MG63 (cell line): ENCODE measurements around the gene PIGL. TPM values are rescaled to one million over a fixed set of nuclear protein-coding genes. Genes with fewer than 3 reads are reported as not detected.

Experiments
- DNase-seq: peaks from one replicate; pipeline ENCODE4 v3.0.0-alpha.2; 2020
- H3K27me3 ChIP-seq: fragments of 250-450 bp; sonication (Bioruptor Pico); 2 replicates; pipeline ENCODE4 v1.5.1; 2020; ENCODE audit warnings: mild to moderate bottlenecking, moderate library complexity
- H3K36me3 ChIP-seq: fragments of 250-450 bp; sonication (Bioruptor Pico); 2 replicates; pipeline ENCODE4 v1.5.1; 2020; ENCODE audit warnings: mild to moderate bottlenecking, moderate library complexity
- H3K4me3 ChIP-seq: fragments of 250-450 bp; sonication (Bioruptor Pico); 2 replicates; pipeline ENCODE4 v1.5.1; 2020; ENCODE audit warnings: mild to moderate bottlenecking, moderate library complexity
- H3K9me3 ChIP-seq: fragments of 250-450 bp; sonication (Bioruptor Pico); 2 replicates; pipeline ENCODE4 v1.5.1; 2020; ENCODE audit warnings: mild to moderate bottlenecking, moderate library complexity
- total RNA-seq: library from RNA; depleted of rRNA; stranded (reverse); fragments of >200 nt; shearing (Covaris generic); gene quantifications from 2 replicates; pipeline ENCODE4 v1.2.3, GENCODE V29; 2014; ENCODE audit warnings: low replicate concordance

PIGL gene
- total RNA-seq, 1 experiment from 2014 or later = 19.0 TPM

DNA sequence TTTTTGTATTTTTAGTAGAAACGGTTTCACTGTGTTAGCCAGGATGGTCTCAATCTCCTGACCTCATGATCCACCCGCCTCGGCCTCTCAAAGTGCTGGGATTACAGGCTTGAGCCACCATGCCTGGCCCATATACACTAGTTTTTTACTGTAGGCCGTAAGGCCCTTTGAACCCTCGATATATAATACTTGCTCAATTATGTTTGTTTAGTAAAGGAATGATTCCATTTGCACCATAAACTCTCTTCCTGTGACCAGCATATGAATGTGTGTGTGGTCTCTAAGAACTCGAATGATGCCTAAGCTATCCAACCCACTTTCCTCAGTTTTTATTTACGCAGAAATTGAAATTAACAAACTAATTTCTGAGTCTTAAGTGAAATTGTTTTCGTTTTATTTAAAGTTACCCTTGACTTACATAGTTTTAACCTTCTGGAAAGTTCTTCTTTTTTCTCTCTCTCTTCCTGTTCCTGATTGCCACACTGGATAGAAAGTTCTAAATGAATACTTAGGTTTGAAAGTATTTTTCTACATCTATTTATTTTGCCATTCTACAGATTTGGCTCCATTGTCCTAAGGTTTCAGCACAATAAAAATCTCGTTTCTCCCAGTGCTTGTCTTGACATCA is 37.9 kb downstream of the PIGL start:
- Histone ChIP-seq H3K4me3 (no peak overlapping the region), H3K36me3 (no peaks in the 10 kb centered on the region), H3K27me3 (no peaks in the 10 kb centered on the region), H3K9me3 (no peaks in the 10 kb centered on the region)
- no peak for DNase-seq

DNA sequence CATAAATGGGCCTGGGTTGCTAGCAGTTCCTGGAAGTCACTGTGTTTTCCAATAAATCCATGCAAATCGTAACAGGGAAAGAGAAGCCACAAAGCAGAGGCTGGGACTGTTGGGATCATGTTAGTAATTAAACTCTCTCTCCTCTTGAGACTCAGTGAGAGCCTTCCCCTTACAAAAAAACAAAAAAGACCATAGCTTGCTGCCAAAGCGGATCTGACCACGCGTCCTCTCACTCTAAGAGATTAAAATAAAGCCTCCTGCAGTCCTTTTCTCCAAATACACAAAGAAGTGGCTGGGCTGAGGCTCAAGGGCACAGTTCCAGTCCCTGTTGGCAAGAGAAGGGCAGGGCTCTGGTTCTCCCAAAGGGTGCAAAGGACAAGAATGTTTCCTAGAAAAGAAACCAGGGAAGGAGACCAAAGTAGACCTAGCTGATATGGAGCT is 38.5 kb downstream of the PIGL start:
- peak; percentile 74 for DNase-seq
- no peak overlapping the region for H3K4me3 ChIP-seq
- no peaks in the 10 kb centered on the region for H3K36me3 ChIP-seq
- H3K27me3 ChIP-seq = no peaks in the 10 kb centered on the region
- no peaks in the 10 kb centered on the region for H3K9me3 ChIP-seq

GRCh38 chr17:16258901-16259300 is 41.9 kb downstream of the PIGL start:
- DNase-seq = no peak
- Histone ChIP-seq H3K4me3 (no peak overlapping the region), H3K9me3 (no peaks in the 10 kb centered on the region), H3K27me3 (no peaks in the 10 kb centered on the region), H3K36me3 (no peaks in the 10 kb centered on the region)

GRCh38 chr17:16259926-16260325 is 42.9 kb downstream of the PIGL start:
- Histone ChIP-seq H3K27me3 (no peaks in the 10 kb centered on the region), H3K36me3 (no peaks in the 10 kb centered on the region), H3K4me3 (no peak overlapping the region), H3K9me3 (no peaks in the 10 kb centered on the region)
- no peak for DNase-seq

DNA sequence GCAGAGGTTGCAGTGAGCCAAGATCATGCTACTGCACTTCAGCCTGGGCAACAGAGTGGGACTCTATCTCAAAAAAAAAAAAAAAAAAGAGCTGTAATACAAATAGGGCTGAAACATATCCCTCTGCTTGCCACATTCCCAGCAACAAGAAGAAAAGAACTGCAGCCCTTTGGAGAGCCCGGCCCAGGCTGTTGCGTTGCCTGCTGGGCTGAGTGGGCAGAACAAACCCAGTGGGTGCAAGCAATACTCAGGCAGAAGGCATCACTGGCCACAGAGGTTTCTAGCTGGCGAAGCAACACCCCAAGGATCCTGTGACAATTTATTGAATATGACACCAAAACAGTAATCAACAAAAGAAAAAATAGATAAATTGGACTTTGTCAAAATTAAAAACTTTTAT is 44.0 kb downstream of the PIGL start:
- DNase-seq = no peak
- Histone ChIP-seq H3K9me3 (no peaks in the 10 kb centered on the region), H3K27me3 (no peaks in the 10 kb centered on the region), H3K4me3 (no peak overlapping the region), H3K36me3 (no peaks in the 10 kb centered on the region)

GRCh38 chr17:16262201-16262600 is 45.2 kb downstream of the PIGL start:
- Histone ChIP-seq H3K27me3 (no peaks in the 10 kb centered on the region), H3K9me3 (no peaks in the 10 kb centered on the region), H3K36me3 (no peaks in the 10 kb centered on the region), H3K4me3 (no peak overlapping the region)
- DNase-seq = no peak

DNA sequence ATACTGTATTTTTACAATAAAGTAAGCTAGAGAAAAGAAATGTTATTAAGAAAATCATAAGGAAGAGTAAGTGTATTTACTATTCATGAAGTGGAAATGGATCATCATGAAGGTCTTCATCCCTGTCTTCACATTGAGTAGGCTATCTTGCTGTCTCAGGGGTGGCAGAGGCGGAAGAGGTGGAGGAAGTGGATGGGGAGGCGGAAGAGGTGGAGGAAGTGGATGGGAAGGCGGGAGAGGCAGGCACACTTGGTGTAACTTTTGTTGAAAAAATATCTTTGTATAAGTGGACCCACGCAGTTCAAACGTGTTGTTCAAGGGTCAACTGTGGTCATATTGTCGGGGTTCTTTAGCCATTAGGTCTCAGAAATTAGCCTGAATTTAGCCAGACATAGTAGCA is 50.2 kb downstream of the PIGL start:
- H3K4me3 ChIP-seq = no peak overlapping the region
- no peak for DNase-seq
- no peaks in the 10 kb centered on the region for H3K36me3 ChIP-seq
- no peaks in the 10 kb centered on the region for H3K9me3 ChIP-seq
- H3K27me3 ChIP-seq = no peaks in the 10 kb centered on the region

DNA sequence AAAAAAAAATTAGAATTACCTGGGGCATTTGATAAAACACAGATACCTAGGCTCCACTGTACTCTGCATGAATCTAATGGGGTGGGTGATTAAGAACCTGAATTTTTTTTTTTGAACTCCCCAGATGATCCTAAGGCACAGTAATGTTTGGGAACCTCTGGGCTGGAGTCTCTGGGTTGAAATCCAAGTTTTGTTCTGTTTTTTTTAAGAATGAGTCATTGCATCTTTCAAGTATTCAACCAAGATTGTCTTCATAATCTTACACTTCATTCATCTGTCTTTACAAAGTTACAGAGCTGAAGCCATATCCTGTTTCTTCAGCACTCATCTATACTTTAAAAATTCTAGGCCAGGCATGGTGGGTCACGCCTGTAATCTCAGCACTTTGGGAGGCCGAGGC is 52.6 kb downstream of the PIGL start:
- H3K36me3 ChIP-seq = no peaks in the 10 kb centered on the region

GRCh38 chr17:16272111-16272840 is 55.3 kb downstream of the PIGL start:
- no peaks in the 10 kb centered on the region for H3K36me3 ChIP-seq
- DNase-seq = no peak
- no peaks in the 10 kb centered on the region for H3K27me3 ChIP-seq
- no peak overlapping the region for H3K4me3 ChIP-seq
- no peaks in the 10 kb centered on the region for H3K9me3 ChIP-seq

More for the DNA sequence above, 52.6 kb downstream of the PIGL start:
- Histone ChIP-seq H3K9me3 (no peaks in the 10 kb centered on the region), H3K4me3 (no peak overlapping the region), H3K27me3 (no peaks in the 10 kb centered on the region)
- no peak for DNase-seq

DNA sequence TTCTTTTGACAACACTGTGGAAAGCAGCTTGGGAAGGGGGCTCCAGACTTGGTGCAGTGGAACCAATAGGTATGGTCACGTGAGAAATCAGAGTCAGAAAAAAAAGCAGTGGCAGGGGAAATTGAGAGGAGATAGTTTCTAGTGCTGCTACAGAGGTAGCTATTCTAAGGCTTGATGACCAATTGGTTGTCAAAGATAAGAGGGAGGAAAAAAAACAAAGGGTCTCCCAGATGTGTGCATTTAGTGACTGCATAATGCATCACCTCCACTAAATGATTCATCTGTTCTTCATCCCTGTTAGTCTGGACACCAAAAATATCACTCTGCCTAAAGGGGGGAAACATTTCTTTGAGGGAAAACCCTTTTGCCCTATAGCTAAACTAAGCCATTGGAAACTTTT is 56.5 kb downstream of the PIGL start:
- Histone ChIP-seq H3K27me3 (no peaks in the 10 kb centered on the region), H3K4me3 (no peak overlapping the region), H3K36me3 (peaks cover 3% of the 10 kb centered on the region; the same call in 1 of the 2 replicates), H3K9me3 (no peaks in the 10 kb centered on the region)
- no peak for DNase-seq

GRCh38 chr17:16273929-16274339 is 56.9 kb downstream of the PIGL start:
- Histone ChIP-seq H3K36me3 (peaks cover 3% of the 10 kb centered on the region; the same call in 1 of the 2 replicates), H3K9me3 (no peaks in the 10 kb centered on the region), H3K4me3 (no peak overlapping the region), H3K27me3 (no peaks in the 10 kb centered on the region)
- no peak for DNase-seq

- DNase-seq = no peak
- Histone ChIP-seq H3K36me3 (peaks cover 3% of the 10 kb centered on the region; the same call in 1 of the 2 replicates), H3K4me3 (no peak overlapping the region), H3K27me3 (no peaks in the 10 kb centered on the region), H3K9me3 (no peaks in the 10 kb centered on the region)
Observed at GRCh38 chr17:16275024-16275423, 58.0 kb downstream of the PIGL start.

GRCh38 chr17:16277163-16277562 is 60.2 kb downstream of the PIGL start:
- H3K9me3 ChIP-seq = no peaks in the 10 kb centered on the region
- peaks cover 3% of the 10 kb centered on the region; the same call in 1 of the 2 replicates for H3K36me3 ChIP-seq
- H3K4me3 ChIP-seq = no peak overlapping the region
- DNase-seq = no peak
- no peaks in the 10 kb centered on the region for H3K27me3 ChIP-seq

GRCh38 chr17:16281351-16281750 is 64.3 kb downstream of the PIGL start:
- no peak overlapping the region for H3K4me3 ChIP-seq

DNA sequence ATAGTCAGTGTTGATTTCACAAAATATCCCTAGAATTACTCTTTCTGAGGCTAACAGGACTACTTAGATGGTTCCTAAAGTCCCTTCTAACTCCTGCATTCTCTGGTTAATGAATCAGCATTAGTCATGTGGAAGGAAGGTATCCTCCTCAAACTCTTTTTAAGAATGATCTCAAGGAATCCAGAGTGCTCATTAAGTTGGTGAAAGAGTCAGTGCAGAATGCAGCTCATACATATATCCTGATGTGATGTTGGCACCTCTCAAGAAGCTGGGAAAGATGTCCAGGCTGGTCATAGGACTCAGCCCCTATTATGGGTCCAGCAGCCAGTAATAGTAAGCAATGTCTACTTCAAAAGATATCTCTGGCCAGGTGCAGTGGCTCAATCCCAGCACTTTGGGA is 65.5 kb downstream of the PIGL start:
- Histone ChIP-seq H3K4me3 (no peak overlapping the region), H3K9me3 (no peaks in the 10 kb centered on the region), H3K27me3 (no peaks in the 10 kb centered on the region), H3K36me3 (peaks cover 3% of the 10 kb centered on the region; the same call in 1 of the 2 replicates)
- peak; percentile 52 for DNase-seq

More at GRCh38 chr17:16281351-16281750, 64.3 kb downstream of the PIGL start:
- no peaks in the 10 kb centered on the region for H3K27me3 ChIP-seq
- no peak for DNase-seq
- peaks cover 3% of the 10 kb centered on the region; the same call in 1 of the 2 replicates for H3K36me3 ChIP-seq
- no peaks in the 10 kb centered on the region for H3K9me3 ChIP-seq

GRCh38 chr17:16283705-16284104 is 66.7 kb downstream of the PIGL start:
- no peaks in the 10 kb centered on the region for H3K27me3 ChIP-seq
- peak; percentile 13 for DNase-seq
- no peaks in the 10 kb centered on the region for H3K36me3 ChIP-seq
- no peaks in the 10 kb centered on the region for H3K9me3 ChIP-seq
- no peak overlapping the region for H3K4me3 ChIP-seq

- no peaks in the 10 kb centered on the region for H3K27me3 ChIP-seq
- no peaks in the 10 kb centered on the region for H3K36me3 ChIP-seq
- H3K4me3 ChIP-seq = no peak overlapping the region
- DNase-seq = no peak
- no peaks in the 10 kb centered on the region for H3K9me3 ChIP-seq
Observed at GRCh38 chr17:16285646-16286008, 68.6 kb downstream of the PIGL start.
